Mesenchymal stem cell (in vitro differentiated cells and primary cell): ENCODE results near the gene HYKK.

Source experiments
- DNase-seq: peaks from one replicate; pipeline ENCODE4 v3.0.0-alpha.2; 2013
- H2AFZ ChIP-seq: one replicate; pipeline ENCODE4 v1.6.1; 2013; ENCODE audit warnings: low read depth, mild to moderate bottlenecking, control low read depth, inconsistent platforms, low read length, moderate library complexity
- H2AK5ac ChIP-seq: 2 replicates; pipeline ENCODE4 v1.6.1; 2013; ENCODE audit warnings: low read length, moderate library complexity, mild to moderate bottlenecking, inconsistent platforms; ENCODE audit not compliant: severe bottlenecking
- H2BK120ac ChIP-seq: one replicate; pipeline ENCODE4 v1.6.1; 2013; ENCODE audit warnings: low read depth, mild to moderate bottlenecking, inconsistent platforms, low read length, moderate library complexity
- H2BK12ac ChIP-seq, 2 experiments: one replicate each; pipeline ENCODE4 v1.6.1; 2013; ENCODE audit warnings: inconsistent platforms in 2 of 2, low read length in 2 of 2, mild to moderate bottlenecking in 2 of 2, moderate library complexity in 2 of 2, control low read depth in 1 of 2
- H2BK15ac ChIP-seq: one replicate; pipeline ENCODE4 v1.6.1; 2013; ENCODE audit warnings: mild to moderate bottlenecking, low read depth, inconsistent platforms; ENCODE audit not compliant: poor library complexity, severe bottlenecking
- H2BK5ac ChIP-seq: 2 replicates; pipeline ENCODE4 v1.6.1; 2013; ENCODE audit warnings: low read depth, mild to moderate bottlenecking, low read length, control low read depth, inconsistent platforms; ENCODE audit not compliant: poor library complexity, severe bottlenecking
- H3K14ac ChIP-seq, 2 experiments: one replicate each; pipeline ENCODE4 v1.6.1; 2013; ENCODE audit warnings: inconsistent platforms in 2 of 2, low read length in 2 of 2, control low read depth in 1 of 2, mild to moderate bottlenecking in 1 of 2, moderate library complexity in 1 of 2
- H3K18ac ChIP-seq, 2 experiments: one replicate each; pipeline ENCODE4 v1.6.1; 2013; ENCODE audit warnings: inconsistent platforms in 2 of 2, low read length in 2 of 2, control low read depth in 1 of 2, low read depth in 1 of 2, mild to moderate bottlenecking in 1 of 2
- H3K23ac ChIP-seq, 2 experiments: one replicate each; pipeline ENCODE4 v1.6.1; 2013; ENCODE audit warnings: inconsistent platforms in 2 of 2, low read length in 2 of 2, mild to moderate bottlenecking in 2 of 2, moderate library complexity in 2 of 2, control low read depth in 1 of 2
- H3K27ac ChIP-seq: 2 replicates; pipeline ENCODE4 v1.5.1; 2013; ENCODE audit warnings: mild to moderate bottlenecking, moderate library complexity, low read length, control low read depth, inconsistent platforms; ENCODE audit not compliant: poor library complexity, severe bottlenecking
- H3K27me3 ChIP-seq, 2 experiments: 2 replicates each; pipeline versions ENCODE4 v1.6.1 to v1.7.0; 2013; ENCODE audit warnings: low read length in 2 of 2, mild to moderate bottlenecking in 2 of 2, moderate library complexity in 2 of 2, control low read depth in 1 of 2, inconsistent platforms in 1 of 2; ENCODE audit not compliant: control insufficient read depth in 1 of 2, insufficient read depth in 1 of 2
- H3K36me3 ChIP-seq, 2 experiments: 2 replicates each; pipeline versions ENCODE4 v1.6.1 to v1.7.0; 2013; ENCODE audit warnings: low read length in 2 of 2, control low read depth in 1 of 2, inconsistent platforms in 1 of 2, low read depth in 1 of 2, mild to moderate bottlenecking in 1 of 2; ENCODE audit not compliant: insufficient read depth in 2 of 2, control insufficient read depth in 1 of 2
- H3K4ac ChIP-seq, 2 experiments: one replicate each; pipeline ENCODE4 v1.6.1; 2013; ENCODE audit warnings: inconsistent platforms in 2 of 2, low read length in 2 of 2, mild to moderate bottlenecking in 2 of 2, moderate library complexity in 2 of 2, control low read depth in 1 of 2, low read depth in 1 of 2
- H3K4me1 ChIP-seq: 2 replicates; pipeline ENCODE4 v1.6.1; 2013; ENCODE audit warnings: low read depth, low read length, control low read depth; ENCODE audit not compliant: control insufficient read depth, insufficient read depth
- H3K4me2 ChIP-seq: 2 replicates; pipeline ENCODE4 v1.6.1; 2013; ENCODE audit warnings: low read length, mild to moderate bottlenecking, inconsistent platforms; ENCODE audit not compliant: poor library complexity, severe bottlenecking
- H3K4me3 ChIP-seq, 2 experiments: 2 replicates each; pipeline versions ENCODE4 v1.5.1 to v1.7.0; 2013; ENCODE audit warnings: low read length in 2 of 2, mild to moderate bottlenecking in 2 of 2, control low read depth in 1 of 2, low read depth in 1 of 2; ENCODE audit not compliant: insufficient read depth in 1 of 2
- H3K79me1 ChIP-seq: replicated peaks from 2 replicates; pipeline ENCODE4 v1.6.1; 2013; ENCODE audit warnings: mild to moderate bottlenecking, control low read depth, low read length, inconsistent platforms; ENCODE audit not compliant: poor library complexity, severe bottlenecking
- H3K9ac ChIP-seq: 2 replicates; pipeline ENCODE4 v1.7.0; 2013; ENCODE audit warnings: mild to moderate bottlenecking, low read length, moderate library complexity
- H3K9me3 ChIP-seq: 2 replicates; pipeline ENCODE4 v1.7.0; 2013; ENCODE audit warnings: mild to moderate bottlenecking, low read length; ENCODE audit not compliant: control insufficient read depth
- H4K8ac ChIP-seq: one replicate; pipeline ENCODE4 v1.6.1; 2013; ENCODE audit warnings: inconsistent platforms, mild to moderate bottlenecking, low read length, moderate library complexity
- H4K91ac ChIP-seq: one replicate; pipeline ENCODE4 v1.6.1; 2013; ENCODE audit warnings: mild to moderate bottlenecking, low read length, inconsistent platforms
- WGBS: methylation state at CpG from one replicate; pipeline ENCODE4 v1.1.7; 2013; ENCODE audit warnings: mixed read lengths; 5-methylcytosine and 5-hydroxymethylcytosine counted together

HYKK gene

GRCh38 chr15:78469031-78469430 lies 38.3 kb upstream of the HYKK start:
- Histone ChIP-seq H3K9ac (no peak overlapping the region), H3K14ac (no peak overlapping the region), H3K4ac (no peak overlapping the region), H2BK12ac (no peak overlapping the region), H3K4me2 (no peak overlapping the region), H3K4me3 (no peak overlapping the region), H2BK15ac (no peak overlapping the region), H3K27ac (no peak overlapping the region), H3K4me1 (peaks cover 1% of the 10 kb centered on the region), H3K27me3 (no peaks in the 10 kb centered on the region), H3K36me3 (peaks cover 22 to 95% of the 10 kb centered on the region in 2 experiments), H2AFZ (no peak overlapping the region), H3K79me1 (peaks cover 17% of the 10 kb centered on the region), H3K23ac (no peak overlapping the region), H2BK5ac (no peak overlapping the region), H2BK120ac (no peak overlapping the region), H2AK5ac (no peak overlapping the region), H4K91ac (no peak overlapping the region), H4K8ac (no peak overlapping the region), H3K18ac (no peak overlapping the region), H3K9me3 (no peaks in the 10 kb centered on the region)
- DNase-seq = no peak
- no CpG with 5 or more reads among the region's 1 CpG for WGBS

- Histone ChIP-seq H4K8ac (no peak overlapping the region), H3K23ac (no peak overlapping the region), H2BK5ac (no peak overlapping the region), H3K36me3 (peaks cover 31 to 82% of the 10 kb centered on the region in 2 experiments), H3K4me3 (no peak overlapping the region), H3K9ac (no peak overlapping the region), H2BK12ac (no peak overlapping the region), H2AFZ (no peak overlapping the region), H3K4ac (no peak overlapping the region), H3K27ac (no peak overlapping the region), H2BK120ac (no peak overlapping the region), H2BK15ac (no peak overlapping the region), H3K18ac (no peak overlapping the region), H2AK5ac (no peak overlapping the region), H4K91ac (no peak overlapping the region), H3K79me1 (peaks cover 17% of the 10 kb centered on the region), H3K14ac (no peak overlapping the region), H3K27me3 (no peaks in the 10 kb centered on the region), H3K4me2 (no peak overlapping the region), H3K9me3 (no peaks in the 10 kb centered on the region), H3K4me1 (no peaks in the 10 kb centered on the region)
- 66% methylated on average over 4 of the region's 5 CpGs for WGBS
- no peak for DNase-seq
These were observed 30.1 kb upstream of the HYKK start for GRCh38 chr15:78477295-78477694.

GRCh38 chr15:78479650-78480049 lies 27.7 kb upstream of the HYKK start:
- Histone ChIP-seq H3K4ac (no peak overlapping the region), H3K27me3 (no peaks in the 10 kb centered on the region)
- WGBS = 100% methylated on average over 2 of the region's 3 CpGs

GRCh38 chr15:78481917-78482316 lies 25.5 kb upstream of the HYKK start:
- H3K4me1 ChIP-seq = no peaks in the 10 kb centered on the region
- H2AK5ac ChIP-seq = no peak overlapping the region
- no peak overlapping the region for H2AFZ ChIP-seq
- no peak overlapping the region for H2BK120ac ChIP-seq
- H3K36me3 ChIP-seq = peaks cover 36 to 76% of the 10 kb centered on the region in 2 experiments
- no peak overlapping the region for H4K8ac ChIP-seq
- no peak overlapping the region for H2BK12ac ChIP-seq
- H3K27ac ChIP-seq = no peak overlapping the region
- no peak overlapping the region for H3K14ac ChIP-seq
- H3K79me1 ChIP-seq = peaks cover 21% of the 10 kb centered on the region
- H2BK5ac ChIP-seq = no peak overlapping the region
- H3K23ac ChIP-seq = no peak overlapping the region
- H3K27me3 ChIP-seq = no peaks in the 10 kb centered on the region
- H3K9me3 ChIP-seq = no peaks in the 10 kb centered on the region
- H2BK15ac ChIP-seq = no peak overlapping the region
- no peak overlapping the region for H3K4me3 ChIP-seq
- H3K9ac ChIP-seq = no peak overlapping the region
- no peak overlapping the region for H3K4ac ChIP-seq
- H4K91ac ChIP-seq = no peak overlapping the region
- no peak for DNase-seq
- H3K18ac ChIP-seq = no peak overlapping the region
- 83% methylated on average over 6 of the region's 7 CpGs for WGBS
- H3K4me2 ChIP-seq = no peak overlapping the region

More at GRCh38 chr15:78479650-78480049, 27.7 kb upstream of the HYKK start:
- no peak overlapping the region for H3K23ac ChIP-seq
- H4K8ac ChIP-seq = no peak overlapping the region
- H2AK5ac ChIP-seq = no peak overlapping the region
- H2BK15ac ChIP-seq = no peak overlapping the region
- H3K79me1 ChIP-seq = peaks cover 21% of the 10 kb centered on the region
- H3K18ac ChIP-seq = no peak overlapping the region
- H2BK5ac ChIP-seq = no peak overlapping the region
- H2BK120ac ChIP-seq = no peak overlapping the region
- no peak overlapping the region for H3K9ac ChIP-seq
- H3K4me2 ChIP-seq = no peak overlapping the region
- no peak overlapping the region for H4K91ac ChIP-seq
- no peak overlapping the region for H2BK12ac ChIP-seq
- DNase-seq = no peak
- H3K36me3 ChIP-seq = peaks cover 32 to 78% of the 10 kb centered on the region in 2 experiments
- no peak overlapping the region for H3K27ac ChIP-seq
- H3K9me3 ChIP-seq = no peaks in the 10 kb centered on the region
- H3K4me3 ChIP-seq = no peak overlapping the region
- no peaks in the 10 kb centered on the region for H3K4me1 ChIP-seq
- no peak overlapping the region for H2AFZ ChIP-seq
- H3K14ac ChIP-seq = no peak overlapping the region
